ENCODE results near the gene PAX2. TPM values are rescaled to one million over a fixed set of nuclear protein-coding genes. Genes with fewer than 3 reads are reported as not detected.
A peak's percentile ranks its signal among the peaks of the same experiment; 100 is the strongest.

The PAX2 gene
- total RNA-seq, 3 donors from 2014 or later: under 0.01 TPM; not detected in 2

DNA sequence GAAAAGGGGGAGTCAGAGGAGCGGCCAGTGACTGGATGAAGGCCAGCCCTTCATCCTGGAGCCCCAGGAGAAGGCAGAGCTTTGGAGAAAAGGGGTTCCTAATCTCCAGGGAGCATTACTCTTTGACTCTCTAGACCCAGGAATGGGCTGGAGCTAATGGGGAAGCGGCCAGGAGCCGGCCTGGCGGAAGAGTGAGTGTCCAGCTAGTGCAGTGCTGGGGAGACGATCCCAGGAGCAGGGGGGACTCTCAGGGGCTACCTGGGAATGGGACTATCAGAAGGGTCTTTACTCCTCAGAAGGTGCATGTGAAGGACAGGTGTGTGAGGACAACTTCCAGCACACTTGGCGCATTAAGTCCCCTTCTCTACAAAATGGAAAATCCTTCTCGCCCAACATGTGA, 2.4 kb upstream of the PAX2 start:
- Histone ChIP-seq H3K4me3 (no peak overlapping the region), H3K9me3 (no peaks in the 10 kb centered on the region), H3K4me1 (peaks cover 17 to 25% of the 10 kb centered on the region in 2 donors), H3K27me3 (peaks cover 10 to 100% of the 10 kb centered on the region in 2 donors), H3K36me3 (no peaks in the 10 kb centered on the region), H3K27ac (no peak overlapping the region)
- DNase-seq (ENCODE audit: low spot score in 2 of 2): no peak
- TF ChIP-seq POLR2A (IDR thresholded peaks at IDR 0.05) (no peak), POLR2AphosphoS5 (IDR thresholded peaks at IDR 0.05) (no peak)
- TF ChIP-seq, protein P1, sequence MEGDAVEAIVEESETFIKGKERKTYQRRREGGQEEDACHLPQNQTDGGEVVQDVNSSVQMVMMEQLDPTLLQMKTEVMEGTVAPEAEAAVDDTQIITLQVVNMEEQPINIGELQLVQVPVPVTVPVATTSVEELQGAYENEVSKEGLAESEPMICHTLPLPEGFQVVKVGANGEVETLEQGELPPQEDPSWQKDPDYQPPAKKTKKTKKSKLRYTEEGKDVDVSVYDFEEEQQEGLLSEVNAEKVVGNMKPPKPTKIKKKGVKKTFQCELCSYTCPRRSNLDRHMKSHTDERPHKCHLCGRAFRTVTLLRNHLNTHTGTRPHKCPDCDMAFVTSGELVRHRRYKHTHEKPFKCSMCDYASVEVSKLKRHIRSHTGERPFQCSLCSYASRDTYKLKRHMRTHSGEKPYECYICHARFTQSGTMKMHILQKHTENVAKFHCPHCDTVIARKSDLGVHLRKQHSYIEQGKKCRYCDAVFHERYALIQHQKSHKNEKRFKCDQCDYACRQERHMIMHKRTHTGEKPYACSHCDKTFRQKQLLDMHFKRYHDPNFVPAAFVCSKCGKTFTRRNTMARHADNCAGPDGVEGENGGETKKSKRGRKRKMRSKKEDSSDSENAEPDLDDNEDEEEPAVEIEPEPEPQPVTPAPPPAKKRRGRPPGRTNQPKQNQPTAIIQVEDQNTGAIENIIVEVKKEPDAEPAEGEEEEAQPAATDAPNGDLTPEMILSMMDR (IDR thresholded peaks at IDR 0.05): no peak
- intact Hi-C loops (cut with DNase I; ENCODE audit: low total_unique reads): no loop called here

DNA sequence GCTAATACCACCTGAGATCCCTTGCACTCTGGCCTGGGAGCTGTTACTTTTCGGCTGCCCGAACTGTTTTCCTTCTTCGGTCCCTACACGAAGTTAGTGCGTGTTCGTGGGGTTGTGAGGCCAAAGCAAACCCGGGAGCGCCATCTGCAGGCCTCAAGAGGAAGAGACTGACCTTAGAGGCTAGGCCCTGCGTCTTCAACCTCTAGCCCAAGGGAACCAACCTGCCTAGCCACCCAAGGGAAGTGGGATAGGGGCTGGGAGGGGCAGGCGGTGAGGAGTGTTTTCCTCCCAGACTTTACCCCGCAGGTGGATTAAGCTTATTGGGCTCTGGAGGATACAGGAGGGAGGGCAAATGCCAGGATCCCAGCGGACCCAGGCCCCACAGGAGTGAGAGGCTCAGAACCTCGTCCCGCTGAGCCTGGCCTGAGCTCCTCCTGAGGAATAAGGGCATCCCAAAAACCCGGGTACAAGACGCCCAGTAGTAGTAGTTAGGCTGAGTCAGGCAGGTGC, 1.7 kb upstream of the PAX2 start:
- Histone ChIP-seq H3K9me3 (no peaks in the 10 kb centered on the region), H3K4me3 (peak overlapping the region in 1 of 3 donors; percentile 57), H3K27me3 (peaks cover 14 to 100% of the 10 kb centered on the region in 2 donors), H3K36me3 (no peaks in the 10 kb centered on the region), H3K4me1 (peaks cover 18 to 32% of the 10 kb centered on the region in 2 donors), H3K27ac (no peak overlapping the region)
- TF ChIP-seq, protein P1 (IDR thresholded peaks at IDR 0.05): peak in 2 of 3 donors; percentile 29 to 42
- no peak for TF ChIP-seq POLR2A (IDR thresholded peaks at IDR 0.05)
- TF ChIP-seq POLR2AphosphoS5 (IDR thresholded peaks at IDR 0.05): no peak
- no peak for DNase-seq (ENCODE audit: low spot score in 2 of 2)
- intact Hi-C loops (cut with DNase I; ENCODE audit: low total_unique reads): no loop called here

DNA sequence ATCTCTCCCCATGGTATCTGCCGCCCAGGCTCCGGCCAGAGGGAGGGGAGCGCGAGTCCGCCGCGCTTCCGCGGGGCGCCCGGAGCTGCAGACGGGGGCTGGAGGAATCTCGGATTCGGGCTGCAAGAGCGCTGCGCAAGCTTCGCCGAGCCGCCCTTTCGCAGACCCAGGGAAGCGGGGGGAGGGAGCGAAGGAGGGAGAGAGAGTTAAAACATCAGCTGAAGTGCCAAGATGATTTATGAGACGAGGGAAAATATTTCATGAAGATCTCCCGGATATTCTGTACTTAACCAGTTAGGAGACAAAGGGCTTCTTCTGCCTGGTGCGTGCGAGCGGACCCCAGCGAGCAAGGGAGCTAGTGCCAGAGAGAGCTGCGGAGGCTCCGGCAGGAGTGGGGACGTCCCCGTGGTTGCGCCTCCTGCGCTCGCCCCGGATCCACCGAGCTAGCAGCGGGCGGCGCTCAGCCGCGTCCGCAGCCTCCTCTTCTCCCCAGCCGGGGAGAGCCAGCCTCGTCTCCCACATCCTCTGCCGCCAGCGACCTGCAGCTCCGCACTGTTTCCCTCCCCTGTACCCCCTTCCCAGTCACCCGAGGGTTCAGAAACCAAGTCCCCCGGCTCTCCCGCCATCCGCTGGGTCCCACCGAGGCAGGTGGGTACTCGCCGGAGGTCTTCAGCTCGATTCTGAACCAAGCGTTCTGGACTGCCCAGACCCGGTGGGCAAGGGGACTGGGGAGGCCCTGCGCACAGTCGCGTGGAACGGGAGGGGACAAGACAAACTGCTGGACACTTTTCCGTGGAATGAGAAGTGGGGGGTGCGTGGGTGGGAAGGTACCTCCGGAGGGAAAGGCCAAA, 1.0 kb upstream of the PAX2 start:
- intact Hi-C loops (cut with DNase I; ENCODE audit: low total_unique reads): no loop called here
- H3K4me1 ChIP-seq: peaks cover 18 to 33% of the 10 kb centered on the region in 2 donors

DNA sequence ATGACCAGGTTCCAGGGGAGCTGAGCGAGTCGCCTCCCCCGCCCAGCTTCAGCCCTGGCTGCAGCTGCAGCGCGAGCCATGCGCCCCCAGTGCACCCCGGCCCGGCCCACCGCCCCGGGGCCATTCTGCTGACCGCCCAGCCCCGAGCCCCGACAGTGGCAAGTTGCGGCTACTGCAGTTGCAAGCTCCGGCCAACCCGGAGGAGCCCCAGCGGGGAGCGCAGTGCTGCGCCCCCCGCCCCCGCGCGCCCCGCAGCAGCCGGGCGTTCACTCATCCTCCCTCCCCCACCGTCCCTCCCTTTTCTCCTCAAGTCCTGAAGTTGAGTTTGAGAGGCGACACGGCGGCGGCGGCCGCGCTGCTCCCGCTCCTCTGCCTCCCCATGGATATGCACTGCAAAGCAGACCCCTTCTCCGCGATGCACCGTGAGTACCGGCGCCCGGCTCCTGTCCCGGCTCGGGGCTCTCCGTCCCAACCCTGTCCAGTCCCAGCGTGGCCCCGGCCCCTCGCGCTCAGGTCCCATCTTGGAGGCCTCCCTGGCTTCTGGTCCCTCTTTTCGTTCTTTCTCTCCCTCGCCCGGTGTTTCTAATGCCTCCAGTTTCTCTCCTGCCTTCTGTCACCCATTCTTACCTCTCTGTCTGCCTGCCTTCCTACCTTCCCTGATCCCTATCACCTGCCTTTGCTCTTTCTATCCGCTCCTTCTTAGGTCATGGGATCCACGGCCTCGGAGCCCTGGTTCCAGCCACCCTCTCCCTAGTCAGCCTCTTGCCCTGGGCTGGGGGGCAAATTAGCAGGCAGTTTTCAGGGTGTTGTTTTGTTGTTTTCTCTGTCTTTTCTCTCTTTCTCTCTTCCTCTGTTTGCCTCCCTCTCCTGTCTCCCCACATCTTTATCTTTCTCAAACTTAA, 751 bp downstream of the PAX2 start:
- H3K27ac ChIP-seq: no peak overlapping the region
- H3K4me3 ChIP-seq: peak overlapping the region; percentile 25 to 57 (median 36)
- H3K27me3 ChIP-seq: peaks cover 14 to 100% of the 10 kb centered on the region in 2 donors
- peaks cover 18 to 33% of the 10 kb centered on the region in 2 donors for H3K4me1 ChIP-seq
- no peaks in the 10 kb centered on the region for H3K9me3 ChIP-seq
- TF ChIP-seq, protein P1 (IDR thresholded peaks at IDR 0.05): no peak
- TF ChIP-seq POLR2AphosphoS5 (IDR thresholded peaks at IDR 0.05) (no peak), POLR2A (IDR thresholded peaks at IDR 0.05) (no peak)
- H3K36me3 ChIP-seq: no peaks in the 10 kb centered on the region
- intact Hi-C loops (cut with DNase I; ENCODE audit: low total_unique reads): no loop called here
- no peak for DNase-seq (ENCODE audit: low spot score in 2 of 2)

More for the DNA sequence above, 1.0 kb upstream of the PAX2 start:
- no peaks in the 10 kb centered on the region for H3K36me3 ChIP-seq
- H3K9me3 ChIP-seq: no peaks in the 10 kb centered on the region
- peaks cover 15 to 100% of the 10 kb centered on the region in 2 donors for H3K27me3 ChIP-seq
- no peak for TF ChIP-seq POLR2AphosphoS5 (IDR thresholded peaks at IDR 0.05)
- TF ChIP-seq, protein P1 (IDR thresholded peaks at IDR 0.05): no peak
- TF ChIP-seq POLR2A (IDR thresholded peaks at IDR 0.05): no peak
- peak overlapping the region in 2 of 3 donors; percentile 36 to 57 for H3K4me3 ChIP-seq
- H3K27ac ChIP-seq: no peak overlapping the region
- DNase-seq (ENCODE audit: low spot score in 2 of 2): no peak
